ENCODE measurements around the gene SV2C.
"Not testable (repeated sequence)": the region's sequence is repeated elsewhere in the genome, so short reads cannot be mapped to it uniquely, and the experiment has no call there.

The SV2C gene

DNA sequence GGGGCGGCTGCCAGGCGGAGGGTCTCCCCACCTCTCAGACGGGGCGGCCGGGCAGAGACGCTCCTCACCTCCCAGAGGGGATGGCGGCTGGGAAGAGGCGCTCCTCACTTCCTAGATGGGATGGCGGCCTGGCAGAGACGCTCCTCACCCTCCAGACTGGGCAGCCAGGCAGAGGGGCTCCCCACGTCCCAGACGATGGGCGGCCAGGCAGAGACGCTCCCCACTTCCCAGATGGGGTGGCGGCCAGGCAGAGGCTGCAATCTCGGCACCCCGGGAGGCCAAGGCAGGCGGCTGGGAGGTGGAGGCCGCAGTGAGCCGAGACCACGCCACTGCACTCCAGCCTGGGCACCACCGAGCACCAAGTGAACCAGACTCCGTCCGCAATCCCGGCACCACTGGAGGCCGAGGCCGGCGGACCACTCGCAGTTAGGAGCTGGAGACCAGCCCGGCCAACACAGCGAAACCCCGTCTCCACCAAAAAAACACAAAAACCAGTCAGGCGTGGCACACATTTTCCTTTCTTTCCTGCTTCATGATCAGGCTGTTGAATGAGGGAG is 253.1 kb downstream of the SV2C start:
- DNase-seq (ENCODE audit: low spot score); FAIRE-seq: not testable (repeated sequence)

- no peak for FAIRE-seq
- DNase-seq (ENCODE audit: low spot score), result peak; percentile 10
These were observed 254.8 kb downstream of the SV2C start for GRCh38 chr5:76337953-76338451.

DNA sequence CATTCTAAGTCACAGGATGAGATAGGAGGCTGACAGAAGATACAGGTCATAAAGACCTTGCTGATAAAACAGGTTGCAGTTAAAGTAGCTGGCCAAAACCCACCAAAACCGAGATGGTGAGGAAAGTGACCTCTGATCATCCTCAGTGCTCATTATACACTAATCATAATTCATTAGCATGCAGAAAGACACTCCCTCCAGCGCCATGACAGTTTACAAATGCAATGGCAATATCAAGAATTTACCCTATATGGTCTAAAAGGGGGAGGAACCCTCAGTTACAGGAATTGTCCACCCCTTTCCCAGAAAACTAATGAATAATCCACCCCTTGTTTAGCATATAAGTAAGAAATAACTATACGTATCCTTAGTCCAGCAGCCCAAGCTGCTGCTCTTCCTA is 256.7 kb downstream of the SV2C start:
- DNase-seq (ENCODE audit: low spot score) (no peak), FAIRE-seq (no peak)

GRCh38 chr5:76341651-76342334 is 258.6 kb downstream of the SV2C start:
- FAIRE-seq (no peak), DNase-seq (ENCODE audit: low spot score) (no peak)

GRCh38 chr5:76342474-76342873 is 259.3 kb downstream of the SV2C start:
- FAIRE-seq (no peak), DNase-seq (ENCODE audit: low spot score) (no peak)

DNA sequence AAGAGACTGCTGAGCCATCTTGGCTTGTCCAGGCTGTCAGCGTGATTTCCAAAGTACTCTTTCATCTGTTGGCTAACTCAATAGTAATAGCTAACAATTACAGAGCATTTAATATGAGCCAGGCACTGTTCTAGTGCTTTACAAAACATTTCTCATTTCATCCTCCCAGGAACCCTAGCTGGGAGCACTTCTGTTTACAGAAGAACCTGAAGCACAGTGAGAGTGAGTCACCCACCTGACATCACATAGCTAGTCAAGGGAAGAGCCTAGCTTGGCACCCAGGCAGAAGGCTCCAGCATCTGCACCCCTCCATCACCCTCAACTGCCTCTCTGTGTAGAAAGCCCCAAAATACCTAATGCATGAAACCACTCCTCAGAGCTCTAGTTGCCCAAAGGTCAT is 262.4 kb downstream of the SV2C start:
- no peak for FAIRE-seq
- no peak for DNase-seq (ENCODE audit: low spot score)

- no peak for DNase-seq (ENCODE audit: low spot score)
- no peak for FAIRE-seq
These were observed 268.0 kb downstream of the SV2C start for GRCh38 chr5:76351176-76351575.

GRCh38 chr5:76351577-76351976 is 268.4 kb downstream of the SV2C start:
- FAIRE-seq, result no peak

GRCh38 chr5:76356887-76357286 is 273.7 kb downstream of the SV2C start:
- no peak for DNase-seq (ENCODE audit: low spot score)
- no peak for FAIRE-seq

More at GRCh38 chr5:76351577-76351976, 268.4 kb downstream of the SV2C start:
- no peak for DNase-seq (ENCODE audit: low spot score)

DNA sequence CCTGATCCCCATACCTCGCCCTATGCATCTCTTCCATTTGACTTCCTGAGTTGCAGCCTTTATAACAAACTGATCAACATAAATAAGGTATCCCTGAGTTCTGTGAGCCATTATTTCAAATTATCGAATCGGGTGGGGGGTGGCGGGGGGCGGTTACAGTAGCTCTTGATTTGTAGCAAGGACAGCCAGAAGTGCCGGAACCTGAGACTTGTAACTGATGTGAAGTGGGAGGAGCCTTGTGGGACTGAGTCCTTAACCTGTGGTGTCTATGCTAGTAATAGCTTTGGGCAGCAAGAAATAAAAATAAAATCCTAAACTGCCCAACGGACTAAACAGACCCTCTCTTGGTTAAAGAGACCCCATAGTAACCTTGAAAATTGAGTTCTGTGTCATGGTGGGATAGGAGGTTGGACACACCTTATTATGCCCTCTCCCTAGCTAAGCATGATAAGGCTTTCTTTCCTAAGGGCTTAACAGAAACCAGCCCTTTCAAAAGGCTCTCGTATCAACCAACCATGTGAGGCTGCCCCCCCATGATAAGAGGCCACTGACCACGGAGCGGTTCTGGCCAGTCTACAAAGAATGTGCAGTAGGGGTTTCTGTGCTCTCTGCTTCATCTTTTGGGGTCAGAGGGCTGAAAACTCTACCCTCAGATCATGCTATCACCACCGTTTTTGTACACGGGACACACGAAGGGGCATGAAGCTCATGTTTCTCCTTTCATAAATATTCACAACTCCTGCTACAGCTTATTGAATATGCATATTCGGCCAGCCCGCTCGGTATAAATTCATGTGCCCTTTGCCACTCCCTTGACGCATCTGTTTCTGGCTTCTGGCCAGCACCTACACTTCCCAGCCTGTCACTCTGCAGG is 280.4 kb downstream of the SV2C start:
- FAIRE-seq, result no peak
- no peak for DNase-seq (ENCODE audit: low spot score)

- DNase-seq (ENCODE audit: low spot score), result no peak
- FAIRE-seq, result no peak
These were observed 281.0 kb downstream of the SV2C start for GRCh38 chr5:76364226-76364589.

DNA sequence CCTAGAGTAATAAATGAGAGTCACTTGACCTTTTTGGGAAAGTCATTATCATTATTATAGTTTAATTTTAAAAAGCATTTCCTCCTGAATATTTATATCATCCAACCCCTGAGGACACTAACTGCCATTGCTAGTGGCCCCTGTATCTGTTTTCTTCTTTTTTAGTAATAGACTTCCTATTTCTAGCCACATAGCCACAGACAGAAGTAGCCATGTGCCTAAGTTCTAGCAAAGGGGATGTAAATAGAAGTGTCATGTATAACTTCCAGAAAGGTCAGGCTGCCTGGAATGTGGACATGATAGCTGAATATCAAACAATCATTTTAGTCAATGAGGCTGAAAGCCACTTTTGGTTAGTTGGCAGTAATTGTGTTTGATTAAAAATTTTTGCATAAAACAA is 282.4 kb downstream of the SV2C start:
- DNase-seq (ENCODE audit: low spot score), result no peak
- FAIRE-seq, result no peak

DNA sequence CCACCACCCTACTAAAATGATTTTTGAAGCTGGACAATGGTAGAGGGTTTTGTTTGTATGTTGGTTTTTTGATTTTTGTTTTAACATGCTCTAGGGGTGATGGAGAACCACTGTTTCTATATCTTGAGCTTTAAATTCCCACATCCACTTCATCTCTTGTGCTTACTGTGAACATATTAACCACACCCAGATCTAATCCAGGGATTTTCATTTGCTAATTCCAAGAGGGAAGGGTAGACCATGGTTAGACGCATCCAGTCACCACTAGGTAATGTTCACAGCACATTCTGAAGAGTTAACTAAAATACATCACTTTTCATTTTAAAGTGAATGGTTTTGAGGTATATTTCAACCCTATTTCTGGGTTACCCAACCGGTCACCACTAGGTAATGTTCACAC is 283.4 kb downstream of the SV2C start:
- DNase-seq (ENCODE audit: low spot score), result no peak
- no peak for FAIRE-seq

GRCh38 chr5:76367623-76368371 is 284.6 kb downstream of the SV2C start:
- no peak for FAIRE-seq

DNA sequence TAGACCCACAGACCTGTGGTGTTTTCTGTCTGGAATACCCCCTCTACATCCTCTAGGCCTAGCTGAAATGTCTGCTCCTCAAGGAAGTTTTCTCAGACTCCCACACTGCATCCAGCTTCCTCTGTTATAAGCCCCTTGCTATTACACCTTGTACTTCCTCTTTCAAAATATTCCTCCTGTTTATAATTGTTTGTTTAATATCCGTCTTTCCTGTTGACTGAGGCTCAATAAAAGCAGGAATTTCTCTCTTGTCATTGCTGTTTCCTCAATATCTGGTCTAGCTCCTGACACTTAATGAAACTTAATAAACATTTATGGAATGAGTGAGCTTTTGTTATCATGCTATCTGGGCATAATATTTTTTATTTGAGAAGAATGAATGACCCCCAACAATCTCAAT is 285.8 kb downstream of the SV2C start:
- DNase-seq (ENCODE audit: low spot score) (no peak), FAIRE-seq (no peak)

More at GRCh38 chr5:76367623-76368371, 284.6 kb downstream of the SV2C start:
- no peak for DNase-seq (ENCODE audit: low spot score)

GRCh38 chr5:76369668-76370067 is 286.5 kb downstream of the SV2C start:
- not testable (repeated sequence) for DNase-seq (ENCODE audit: low spot score); FAIRE-seq

DNA sequence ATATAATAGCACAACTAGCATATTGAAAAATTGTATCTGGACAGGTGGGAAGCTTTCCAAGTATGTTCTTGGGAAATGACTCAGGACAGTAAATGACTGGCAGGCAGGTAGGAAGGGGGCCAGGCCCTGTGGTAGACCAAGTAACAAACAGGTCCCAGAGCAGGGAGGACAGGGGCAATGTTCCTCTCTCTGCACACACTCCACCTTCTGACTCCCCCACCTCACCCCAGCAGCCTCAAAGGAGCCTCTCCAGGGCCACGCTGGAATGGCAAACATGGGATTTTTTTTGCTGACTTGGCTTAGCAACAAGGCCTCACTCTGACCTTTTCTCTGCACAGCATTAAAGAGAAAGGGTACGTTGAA is 288.8 kb downstream of the SV2C start:
- no peak for FAIRE-seq
- no peak for DNase-seq (ENCODE audit: low spot score)

GRCh38 chr5:76372323-76373054 is 289.3 kb downstream of the SV2C start:
- peak; percentile 89 for DNase-seq (ENCODE audit: low spot score)
- peak; percentile 62 for FAIRE-seq

GRCh38 chr5:76376148-76376865 is 293.1 kb downstream of the SV2C start:
- DNase-seq (ENCODE audit: low spot score), result no peak
- no peak for FAIRE-seq

DNA sequence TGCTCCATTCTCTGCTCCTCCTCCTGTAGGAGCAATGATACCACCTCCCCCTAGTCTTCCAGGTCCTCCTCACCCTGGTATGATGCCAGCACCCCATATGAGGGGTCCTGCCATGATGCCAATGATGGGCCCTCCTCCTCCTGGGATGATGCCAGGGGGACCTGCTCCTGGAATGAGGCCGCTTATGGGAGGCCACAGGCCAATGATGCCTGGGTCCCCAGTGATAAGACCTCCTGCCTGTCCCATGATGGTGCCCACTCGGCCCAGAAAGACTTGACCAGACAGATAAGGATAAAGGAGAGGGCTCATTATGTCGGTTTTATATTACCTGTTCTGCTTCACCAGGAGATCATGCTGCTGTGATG is 293.7 kb downstream of the SV2C start:
- DNase-seq (ENCODE audit: low spot score) (no peak), FAIRE-seq (no peak)
